Measurements from ENCODE around the gene NMNAT2.

Gene NMNAT2

GRCh38 chr1:183315991-183316758 is 102.0 kb downstream of the NMNAT2 start:
- no peak for FAIRE-seq
- no peak for DNase-seq (ENCODE audit: low spot score)

DNA sequence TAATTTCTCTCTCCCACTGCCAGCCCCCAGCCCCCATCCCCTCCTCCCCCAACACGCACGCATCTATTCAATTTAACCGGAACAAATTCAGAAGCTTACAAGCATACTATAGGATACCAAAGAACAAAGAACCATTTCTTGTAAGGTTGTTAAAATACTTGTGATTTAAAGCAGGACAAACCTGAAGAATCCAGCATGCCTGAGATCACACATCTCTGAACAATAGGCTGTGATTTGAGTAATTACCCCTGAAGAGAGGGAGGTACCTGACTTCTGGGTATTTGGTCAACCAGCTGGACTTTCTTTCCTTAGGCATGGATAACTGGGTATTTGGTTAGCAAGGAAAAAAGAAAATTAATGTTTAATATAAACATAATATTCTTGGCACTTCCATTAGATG is 105.1 kb downstream of the NMNAT2 start:
- no peak for FAIRE-seq
- no peak for DNase-seq (ENCODE audit: low spot score)

DNA sequence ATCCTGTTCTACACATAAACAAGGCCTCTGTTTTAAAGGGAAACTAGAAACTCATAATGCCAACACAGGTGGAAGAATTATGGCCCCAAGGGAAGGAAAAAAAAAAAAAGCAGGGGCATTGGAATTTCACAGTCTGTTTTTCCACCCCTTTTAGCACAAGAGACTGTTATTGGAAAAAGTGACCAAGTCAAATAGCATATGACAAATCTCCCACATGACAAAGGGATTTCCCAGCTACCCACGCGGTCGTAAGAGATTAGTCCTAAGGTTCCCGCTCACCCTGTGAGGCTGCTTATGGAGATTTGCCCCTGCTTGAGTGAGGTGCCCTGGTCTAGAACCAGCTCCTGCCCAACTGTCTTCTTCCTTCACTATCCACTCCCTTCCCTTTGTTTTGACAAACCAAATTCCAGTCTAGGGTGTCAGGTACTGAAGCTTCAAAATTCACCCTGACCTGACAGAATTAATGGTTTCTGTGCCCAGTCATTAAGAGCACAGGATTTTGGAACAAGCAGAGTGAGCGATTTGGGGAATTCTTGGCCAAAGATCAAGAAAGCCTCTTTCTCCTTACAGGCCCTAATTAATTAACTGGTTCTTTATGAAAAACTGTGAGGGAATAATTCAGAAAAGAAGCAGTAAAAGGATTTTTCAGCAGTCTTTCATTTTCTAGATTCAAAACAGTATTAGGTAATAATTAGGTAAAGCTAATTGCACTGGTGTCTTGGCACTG is 107.3 kb downstream of the NMNAT2 start:
- no peak for DNase-seq (ENCODE audit: low spot score)
- FAIRE-seq: no peak

- FAIRE-seq: no peak
- no peak for DNase-seq (ENCODE audit: low spot score)
Observed at GRCh38 chr1:183308719-183309118, 109.5 kb downstream of the NMNAT2 start.

DNA sequence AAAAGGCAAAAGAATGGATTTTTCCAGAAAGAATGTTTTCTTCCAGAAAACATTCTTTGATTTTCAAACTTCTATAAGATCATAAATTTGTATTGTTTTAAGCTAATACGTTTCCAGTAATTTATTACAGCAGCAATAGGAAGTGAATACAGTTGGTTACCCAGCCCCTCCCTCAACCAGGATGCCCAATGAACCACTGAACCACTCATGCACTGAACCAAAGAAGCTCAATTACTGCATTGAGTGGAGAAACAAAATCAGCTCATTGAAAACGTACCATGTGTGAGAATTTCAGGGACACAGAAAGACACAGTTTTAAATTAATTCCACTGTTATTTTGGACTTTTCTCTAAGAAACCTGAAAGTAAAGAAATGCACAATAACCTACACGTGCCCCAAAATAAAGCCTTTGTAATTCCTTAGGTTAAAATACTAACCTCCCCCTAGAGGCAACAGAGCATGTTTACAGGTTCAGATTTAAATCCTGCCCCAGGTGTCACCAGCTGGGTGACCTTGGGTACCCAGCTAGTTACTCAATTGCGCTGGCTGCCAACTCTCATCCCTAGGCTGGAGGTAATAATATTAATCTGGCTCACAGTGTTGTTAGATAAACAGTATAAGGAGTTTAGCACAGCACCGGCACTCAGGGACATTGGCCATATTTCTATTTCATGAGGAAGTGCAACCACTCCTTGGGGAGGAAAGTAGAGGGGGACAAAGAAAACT is 111.7 kb downstream of the NMNAT2 start:
- no peak for FAIRE-seq
- no peak for DNase-seq (ENCODE audit: low spot score)

DNA sequence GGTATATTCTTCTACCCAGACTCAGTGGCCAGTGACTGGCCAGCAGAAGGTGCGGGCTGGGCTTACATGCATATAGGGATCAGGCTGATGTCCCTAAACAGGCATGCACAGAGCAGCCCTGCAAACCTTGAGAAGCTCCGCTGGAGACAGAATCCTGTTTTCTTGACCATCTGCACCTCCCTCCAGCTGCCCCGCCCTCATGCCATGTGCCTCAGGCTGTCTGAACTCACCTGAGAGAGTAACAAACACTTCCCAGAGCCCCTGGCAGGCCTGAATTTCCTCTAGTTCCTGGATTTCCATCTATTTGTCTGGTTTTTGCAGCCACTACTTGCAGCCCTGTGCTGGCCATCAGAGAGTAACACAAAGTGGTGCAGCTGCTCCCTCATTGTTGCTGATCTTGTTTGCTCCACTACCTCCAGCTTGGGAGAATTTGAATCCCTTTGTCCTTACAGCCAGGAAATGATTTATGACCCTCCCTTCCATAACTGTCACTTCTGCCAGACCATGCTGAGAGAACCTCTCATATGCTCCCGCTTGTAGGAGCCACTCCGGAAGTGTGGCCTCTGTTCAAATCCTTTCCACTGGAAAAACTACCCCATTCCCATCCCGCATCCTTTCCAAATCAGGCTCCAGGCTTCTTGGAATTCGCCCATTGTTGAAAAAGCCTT is 113.6 kb downstream of the NMNAT2 start:
- DNase-seq (ENCODE audit: low spot score) (no peak), FAIRE-seq (no peak)

DNA sequence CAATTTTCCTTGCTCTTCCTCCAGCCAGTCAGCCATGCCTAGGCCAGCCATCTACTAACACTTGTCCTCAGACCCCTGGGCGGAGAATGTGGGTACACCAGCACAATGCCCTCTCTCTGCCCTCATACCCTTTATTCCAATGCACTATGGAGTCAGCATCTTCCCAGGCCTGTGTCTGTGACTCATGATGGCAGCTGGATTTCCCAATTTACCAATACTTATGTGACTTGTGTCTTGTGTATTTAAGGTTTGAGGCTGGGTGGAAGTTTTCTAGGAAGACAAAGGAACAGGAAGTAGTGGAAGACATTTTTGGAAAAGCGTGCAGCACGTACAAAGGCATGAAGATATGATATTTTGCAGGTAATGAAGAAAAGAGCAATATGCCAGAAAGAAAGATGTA is 114.3 kb downstream of the NMNAT2 start:
- no peak for DNase-seq (ENCODE audit: low spot score)
- FAIRE-seq: no peak

GRCh38 chr1:183303323-183303645 is 114.9 kb downstream of the NMNAT2 start:
- no peak for FAIRE-seq

DNA sequence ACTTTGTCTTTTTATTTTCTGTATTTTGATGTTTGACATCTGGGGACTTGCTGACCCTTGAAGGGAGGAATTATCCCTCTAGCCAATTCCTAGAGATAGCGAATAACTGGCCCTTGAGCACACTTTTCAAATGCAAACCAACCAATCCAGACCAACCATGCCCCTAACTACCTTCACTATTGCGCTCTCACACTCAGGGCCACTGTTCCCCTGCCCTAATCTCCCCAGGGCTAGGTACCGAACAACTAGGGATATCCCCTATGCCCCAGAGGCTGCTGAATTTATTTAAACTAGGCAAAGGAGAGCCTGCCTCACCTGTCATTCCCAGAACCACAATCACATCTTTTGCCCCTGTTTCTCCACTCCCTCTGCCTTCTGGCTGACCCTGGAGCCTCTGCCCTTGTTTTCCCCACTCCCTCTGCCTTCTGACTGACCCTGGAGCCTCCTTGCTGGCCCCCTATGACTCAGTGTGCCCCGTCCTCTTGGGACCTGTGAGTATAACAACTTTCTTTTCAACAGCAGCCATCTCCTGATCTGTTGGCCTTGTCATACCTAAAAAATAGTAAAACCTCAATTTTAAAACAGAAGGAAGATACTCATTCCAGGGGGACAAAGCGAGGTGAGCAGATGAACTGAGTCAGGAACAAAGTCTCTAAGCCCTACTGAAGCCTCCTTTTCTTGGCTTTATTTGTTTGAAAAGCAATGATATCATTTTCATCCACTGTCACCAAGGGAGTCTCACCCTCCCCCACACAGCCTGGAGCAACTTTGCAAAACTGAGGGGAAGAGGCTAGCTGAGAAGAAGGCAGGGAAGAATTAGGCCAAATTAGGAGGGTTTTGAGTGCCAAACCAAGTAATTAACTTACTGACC is 115.5 kb downstream of the NMNAT2 start:
- FAIRE-seq: no peak

More at GRCh38 chr1:183303323-183303645, 114.9 kb downstream of the NMNAT2 start:
- DNase-seq (ENCODE audit: low spot score): no peak

DNA sequence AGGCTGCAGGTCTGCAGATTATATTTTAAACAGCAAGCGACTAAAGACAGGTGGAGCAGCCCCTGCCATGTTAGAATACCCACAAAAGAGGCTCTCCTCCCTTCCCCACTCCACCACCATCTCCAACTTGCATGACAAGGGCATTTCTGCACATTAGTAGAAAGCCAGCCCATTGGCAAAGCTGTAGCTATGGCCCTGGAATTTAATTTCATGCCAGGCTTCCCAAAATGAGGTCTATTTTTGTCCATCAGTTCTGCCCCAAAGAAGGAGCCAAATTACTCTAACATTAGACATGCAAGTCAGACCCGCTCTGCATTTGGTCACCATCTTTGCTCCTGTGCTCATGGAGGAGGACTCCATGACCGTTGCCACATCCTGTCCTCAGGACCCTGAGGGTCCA is 116.9 kb downstream of the NMNAT2 start:
- DNase-seq (ENCODE audit: low spot score) (no peak), FAIRE-seq (no peak)

More for the DNA sequence above, 115.5 kb downstream of the NMNAT2 start:
- no peak for DNase-seq (ENCODE audit: low spot score)

DNA sequence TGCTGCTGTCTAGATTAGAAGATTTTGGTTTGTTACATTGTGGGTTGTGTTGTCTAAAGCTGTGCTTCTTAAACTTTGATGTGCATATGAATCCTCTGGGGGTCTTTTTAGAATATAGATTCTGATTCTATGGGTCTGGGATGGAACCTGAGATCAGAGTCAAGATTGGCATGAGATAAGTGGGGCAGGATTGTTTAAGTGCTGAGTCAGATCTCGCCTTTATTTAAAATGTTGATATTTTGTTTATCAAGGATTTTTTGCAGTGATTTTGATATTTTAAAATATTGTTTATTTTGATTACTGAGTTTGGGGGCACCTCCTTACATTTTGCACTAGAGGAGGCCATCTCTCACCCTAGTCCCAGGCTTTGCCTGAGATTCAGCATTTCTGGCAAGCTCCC is 117.4 kb downstream of the NMNAT2 start:
- DNase-seq (ENCODE audit: low spot score) (no peak), FAIRE-seq (no peak)

- FAIRE-seq (no peak), DNase-seq (ENCODE audit: low spot score) (no peak)
Observed at GRCh38 chr1:183300395-183300794, 117.8 kb downstream of the NMNAT2 start.

GRCh38 chr1:183296782-183297181 is 121.4 kb downstream of the NMNAT2 start:
- FAIRE-seq (no peak), DNase-seq (ENCODE audit: low spot score) (no peak)

DNA sequence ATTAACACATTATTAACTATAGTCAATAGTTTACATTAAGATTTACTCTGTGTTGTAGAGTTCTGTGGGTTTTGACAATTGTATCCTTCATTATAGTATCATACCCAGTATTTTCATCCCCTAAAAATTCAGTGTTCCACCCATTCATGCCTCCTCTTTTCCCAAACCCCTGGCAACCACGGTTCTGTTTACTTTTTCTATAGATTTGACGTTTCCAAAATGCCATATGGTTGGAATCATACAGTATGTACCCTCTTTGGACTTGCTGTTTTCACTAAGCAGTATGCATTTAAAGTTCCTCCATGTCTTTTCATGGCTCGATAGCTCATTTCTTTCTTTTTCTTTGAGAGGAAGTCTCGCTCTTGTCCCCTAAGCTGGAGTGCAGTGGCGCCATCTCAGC is 122.7 kb downstream of the NMNAT2 start:
- DNase-seq (ENCODE audit: low spot score) (no peak), FAIRE-seq (no peak)

DNA sequence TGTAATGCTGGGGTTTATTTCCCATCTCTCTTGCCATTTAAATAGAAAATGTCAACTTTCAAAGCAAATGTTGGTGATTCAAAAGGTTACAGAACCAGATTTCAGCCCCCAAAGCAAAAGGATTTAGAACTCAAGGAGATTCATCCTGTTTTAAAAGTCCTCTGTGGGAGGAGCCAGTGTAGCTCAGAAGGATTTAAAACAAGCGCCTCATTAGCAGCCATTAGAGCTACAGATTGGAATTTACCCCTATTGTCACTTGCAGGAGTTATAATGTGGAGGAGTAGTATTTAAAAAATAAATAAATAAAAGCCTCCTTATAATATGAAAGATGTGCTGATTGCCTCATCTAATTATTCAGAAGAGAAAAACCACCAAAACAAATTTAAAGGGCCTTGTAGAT is 124.3 kb downstream of the NMNAT2 start:
- DNase-seq (ENCODE audit: low spot score): no peak
- no peak for FAIRE-seq

GRCh38 chr1:183293241-183293640 is 124.9 kb downstream of the NMNAT2 start:
- FAIRE-seq: no peak

DNA sequence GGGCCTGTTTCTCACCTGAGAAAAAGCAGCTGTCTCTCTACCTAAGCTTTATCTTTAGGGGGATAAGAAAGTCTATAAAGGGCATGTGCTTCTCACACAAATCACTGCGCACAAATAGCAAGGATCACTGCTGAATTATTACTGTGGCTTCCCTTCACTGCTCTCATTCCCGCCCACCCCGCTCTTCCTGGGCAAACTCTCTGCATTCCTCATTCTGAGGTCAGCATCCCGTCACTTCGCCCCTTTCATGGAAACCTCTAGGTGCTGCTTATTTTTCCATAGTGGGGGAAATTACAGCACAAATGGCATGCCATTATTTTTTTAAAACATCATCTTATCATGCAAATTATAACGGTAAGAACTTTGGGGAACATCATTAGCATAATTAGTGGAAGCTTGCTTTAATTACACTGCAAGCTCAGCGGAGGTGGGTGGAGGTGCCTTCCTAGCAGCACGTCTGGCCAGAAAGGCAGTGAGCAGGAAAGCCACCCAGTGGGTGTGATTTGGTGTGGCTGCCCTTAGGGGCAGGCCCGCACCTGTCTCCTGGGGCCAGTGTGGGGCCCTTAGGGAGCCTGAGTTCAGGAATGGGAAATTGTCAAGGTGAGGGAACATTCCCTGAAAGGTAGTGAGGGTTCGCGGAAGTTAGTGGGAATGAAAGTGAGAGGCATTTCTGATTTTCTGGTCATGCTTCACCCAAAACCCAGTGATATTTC is 126.2 kb downstream of the NMNAT2 start:
- DNase-seq (ENCODE audit: low spot score) (no peak), FAIRE-seq (no peak)

More at GRCh38 chr1:183293241-183293640, 124.9 kb downstream of the NMNAT2 start:
- DNase-seq (ENCODE audit: low spot score): no peak

DNA sequence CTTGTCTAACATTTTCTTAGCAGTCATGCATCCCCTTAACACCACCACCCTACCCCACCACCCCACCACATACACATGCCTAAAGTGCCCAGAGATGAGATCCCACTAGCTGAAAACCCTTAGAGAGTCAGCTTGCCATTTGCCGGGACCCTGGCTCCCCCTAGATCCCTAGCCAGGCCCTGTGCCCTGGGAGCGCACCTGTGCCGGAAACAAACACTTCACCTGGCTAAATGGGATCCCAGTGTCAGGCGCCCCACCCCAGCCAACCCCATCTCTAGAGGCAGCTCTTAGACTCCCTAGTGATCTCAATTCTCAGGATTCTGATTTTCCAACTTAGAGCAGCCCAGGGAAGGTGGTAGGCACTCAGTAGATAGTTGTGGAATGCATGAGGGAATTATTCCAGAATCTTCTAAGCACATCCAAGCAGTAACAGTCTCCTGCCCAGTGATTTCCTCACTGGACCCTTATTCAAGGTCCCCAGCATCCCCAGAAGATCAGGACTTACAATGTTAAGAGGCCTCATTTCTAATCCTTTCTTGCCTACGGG is 126.9 kb downstream of the NMNAT2 start:
- FAIRE-seq: no peak
- DNase-seq (ENCODE audit: low spot score): no peak

- FAIRE-seq (no peak), DNase-seq (ENCODE audit: low spot score) (no peak)
Observed at GRCh38 chr1:183290628-183291027, 127.6 kb downstream of the NMNAT2 start.

DNA sequence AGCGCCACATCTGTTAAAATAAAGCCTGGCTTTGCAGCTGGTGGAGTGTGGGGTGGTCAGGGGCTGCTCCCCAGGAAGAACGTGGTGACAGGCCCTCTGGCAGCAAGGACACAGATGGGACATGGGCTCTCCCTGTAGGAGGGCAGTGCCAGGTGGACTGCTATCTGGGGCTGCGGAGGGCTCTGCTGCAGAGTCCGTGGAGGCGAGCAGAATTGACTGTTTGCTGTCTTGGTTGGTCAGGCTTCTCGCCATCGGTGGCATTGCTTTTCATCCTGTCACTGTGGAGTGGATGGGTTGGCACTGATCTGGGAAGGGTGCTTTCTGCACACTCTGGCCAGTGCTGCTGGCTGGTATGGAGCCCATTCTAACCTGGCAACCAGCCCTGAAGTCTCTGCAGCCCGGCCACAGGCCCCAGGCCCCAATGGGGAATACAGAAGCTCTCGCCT is 129.1 kb downstream of the NMNAT2 start:
- no peak for FAIRE-seq
- no peak for DNase-seq (ENCODE audit: low spot score)
